Endothelial cell of umbilical vein (primary cell): ENCODE results near the gene CDH1. TPM values are rescaled to one million over a fixed set of nuclear protein-coding genes. Genes with fewer than 3 reads are reported as not detected.

ENCODE experiments used
- BruUV-seq: library from RNA; stranded (reverse); fragments of 400-500 nt; replicated peaks from 2 replicates; lab custom pipeline; 2021; lab: Mats Ljungman, UMichigan
- CTCF ChIA-PET: fragments of 300-600, 350-600 bp; sonication (Branson Sonifier 250); formaldehyde crosslinking; loops from one replicate; lab custom pipeline; 2021; ENCODE audit warnings: antibody characterized with exemption, inconsistent platforms; lab: Charles Lee
- POLR2A ChIA-PET: fragments of 300-600, 350-600 bp; sonication (Branson Sonifier 250); formaldehyde crosslinking; loops from one replicate; lab custom pipeline; 2021; ENCODE audit warnings: antibody characterized with exemption, inconsistent platforms; lab: Charles Lee
- DNase-seq: peaks from one replicate; pipeline ENCODE4 v3.0.0-alpha.2; 2011; ENCODE audit warnings: low read depth, low spot score
- FAIRE-seq: peaks from 2 replicates; lab custom pipeline; 2011; peaks lifted over from hg19 to GRCh38; lab: Jason Lieb, UNC
- H2AFZ ChIP-seq: 2 replicates; pipeline ENCODE4 v1.6.0; 2012; ENCODE audit warnings: low read depth, low read length, control low read depth, inconsistent platforms
- H3K27ac ChIP-seq: 2 replicates; pipeline ENCODE4 v1.5.1; 2011; ENCODE audit warnings: low read depth, mild to moderate bottlenecking, control low read depth, low read length, moderate library complexity; ENCODE audit not compliant: insufficient read depth
- H3K27me3 ChIP-seq, 2 experiments: 2 replicates each; pipeline versions ENCODE4 v1.6.0 to v1.6.1; 2011; ENCODE audit warnings: low read length in 2 of 2, mixed read lengths in 1 of 2; ENCODE audit not compliant: control insufficient read depth in 2 of 2, insufficient read depth in 2 of 2
- H3K36me3 ChIP-seq, 2 experiments: 2 replicates in 1 of 2; 3 replicates in 1 of 2; pipeline ENCODE4 v1.5.1; 2011; ENCODE audit warnings: low read length in 2 of 2, mild to moderate bottlenecking in 1 of 2, moderate library complexity in 1 of 2; ENCODE audit not compliant: control insufficient read depth in 2 of 2, insufficient read depth in 2 of 2; ENCODE audit errors: extremely low read depth in 1 of 2
- H3K4me1 ChIP-seq: 3 replicates; pipeline ENCODE4 v1.5.1; 2011; ENCODE audit warnings: mild to moderate bottlenecking, low read length; ENCODE audit not compliant: control insufficient read depth, insufficient read depth; ENCODE audit errors: extremely low read depth
- H3K4me2 ChIP-seq: 2 replicates; pipeline ENCODE4 v1.6.1; 2011; ENCODE audit warnings: low read length, control low read depth, mixed read lengths; ENCODE audit not compliant: insufficient read depth
- H3K4me3 ChIP-seq, 3 experiments: fragments of 200-600 bp in 1 of 3; sonication (generic), shearing (Covaris generic) in 1 of 3; replicated peaks in 1 of 3; 2 replicates each; pipeline ENCODE4 v1.5.1; 2011 to 2016; ENCODE audit warnings: control low read depth in 3 of 3, low read length in 3 of 3, mild to moderate bottlenecking in 2 of 3, inconsistent platforms in 1 of 3, low read depth in 1 of 3, moderate library complexity in 1 of 3; ENCODE audit not compliant: insufficient read depth in 1 of 3
- H3K79me2 ChIP-seq: 2 replicates; pipeline ENCODE4 v1.6.0; 2012; ENCODE audit warnings: low read length, inconsistent platforms; ENCODE audit not compliant: control insufficient read depth, insufficient read depth
- H3K9ac ChIP-seq: replicated peaks from 2 replicates; pipeline ENCODE3; 2011; ENCODE audit warnings: low read length, control low read depth; ENCODE audit not compliant: insufficient read depth; ENCODE audit errors: extremely low read depth
- H3K9me1 ChIP-seq: replicated peaks from 3 replicates; pipeline ENCODE4 v1.6.0; 2011; ENCODE audit warnings: mild to moderate bottlenecking, low read length; ENCODE audit not compliant: control insufficient read depth, insufficient read depth; ENCODE audit errors: extremely low read depth
- H3K9me3 ChIP-seq: replicated peaks from 2 replicates; pipeline ENCODE4 v1.5.1; 2012; ENCODE audit warnings: low read length, inconsistent platforms; ENCODE audit not compliant: control insufficient read depth, insufficient read depth
- H4K20me1 ChIP-seq: replicated peaks from 2 replicates; pipeline ENCODE3; 2011; ENCODE audit warnings: mild to moderate bottlenecking, low read length; ENCODE audit not compliant: control insufficient read depth, insufficient read depth; ENCODE audit errors: extremely low read depth
- EZH2 ChIP-seq: IDR thresholded peaks from 2 replicates; pipeline ENCODE4 v1.6.1; 2012; ENCODE audit warnings: borderline replicate concordance, low read depth, mild to moderate bottlenecking, moderate library complexity, low read length, inconsistent platforms; ENCODE audit not compliant: severe bottlenecking
- FOS ChIP-seq: IDR thresholded peaks from 2 replicates; pipeline ENCODE4 v1.6.1; 2011; ENCODE audit warnings: mild to moderate bottlenecking, low read length, moderate library complexity, borderline replicate concordance; ENCODE audit not compliant: insufficient read depth
- GATA2 ChIP-seq: IDR thresholded peaks from 2 replicates; pipeline ENCODE4 v1.7.0; 2011; ENCODE audit warnings: low read depth, mild to moderate bottlenecking, moderate library complexity, mixed read lengths, low read length; ENCODE audit not compliant: insufficient read length, insufficient read depth
- JUN ChIP-seq: IDR thresholded peaks from 2 replicates; pipeline ENCODE4 v1.6.1; 2011; ENCODE audit warnings: borderline replicate concordance, low read depth; ENCODE audit not compliant: insufficient read length, insufficient read depth
- MYC ChIP-seq: IDR thresholded peaks from one replicate; pipeline ENCODE4 v1.6.1; 2011; ENCODE audit warnings: mild to moderate bottlenecking, low read depth, low read length
- POLR2A ChIP-seq: IDR thresholded peaks from 2 replicates; pipeline ENCODE4 v1.6.1; 2012; ENCODE audit warnings: low read depth, mild to moderate bottlenecking, control low read depth, low read length
- POLR2AphosphoS5 ChIP-seq: IDR thresholded peaks from 2 replicates; pipeline ENCODE4 v1.6.1; 2012; ENCODE audit warnings: low read depth, mild to moderate bottlenecking, control low read depth, low read length, moderate library complexity; ENCODE audit not compliant: insufficient read depth
- dilution Hi-C: fragments of 300-500 bp; cut with MboI; formaldehyde crosslinking; loops from one replicate; pipeline ENCODE4 v1.15.0; 2019; ENCODE audit warnings: low sequenced_read_pairs; ENCODE audit not compliant: extremely low pct_ligation_motif_present
- intact Hi-C: fragments of 100-400 bp; cut with micrococcal nuclease; formaldehyde crosslinking; loops from one replicate; pipeline ENCODE4 v1.10.0; 2022
- polyA plus RNA-seq, 4 experiments: library from polyadenylated mRNA; depleted of rRNA in 3 of 4; stranded (reverse) in 3 of 4; unstranded in 1 of 4; fragments of >200 nt; gene quantifications; 2 replicates each; pipeline versions ENCODE4 v1.2.1 to v1.2.3, GENCODE V29; 2011 to 2012; ENCODE audit warnings: missing spikeins in 1 of 4
- total RNA-seq: library from RNA; stranded (reverse); gene quantifications from 2 replicates; pipeline ENCODE4 v1.2.3, GENCODE V29; 2021
- TF ChIP-seq, protein P1 (sequence below): IDR thresholded peaks from 2 replicates; pipeline ENCODE4 v1.6.1; 2011; ENCODE audit not compliant: insufficient read depth, insufficient read length
- TF ChIP-seq, protein P2 (sequence below), 2 donors: IDR thresholded peaks; 1 replicate in 1 of 2; 2 replicates in 1 of 2; pipeline ENCODE4 v1.5.1; 2011; ENCODE audit warnings: low read length in 2 of 2, mild to moderate bottlenecking in 2 of 2, moderate library complexity in 2 of 2, control low read depth in 1 of 2, inconsistent platforms in 1 of 2, low read depth in 1 of 2; ENCODE audit not compliant: insufficient read depth in 1 of 2; ENCODE audit errors: extremely low read depth in 1 of 2

The CDH1 gene
- total and polyA plus RNA-seq, 2 donors (not counting 3 experiments of a cell fraction or from before 2014, with no cell fraction given), result 0.28 to 0.69 TPM

DNA sequence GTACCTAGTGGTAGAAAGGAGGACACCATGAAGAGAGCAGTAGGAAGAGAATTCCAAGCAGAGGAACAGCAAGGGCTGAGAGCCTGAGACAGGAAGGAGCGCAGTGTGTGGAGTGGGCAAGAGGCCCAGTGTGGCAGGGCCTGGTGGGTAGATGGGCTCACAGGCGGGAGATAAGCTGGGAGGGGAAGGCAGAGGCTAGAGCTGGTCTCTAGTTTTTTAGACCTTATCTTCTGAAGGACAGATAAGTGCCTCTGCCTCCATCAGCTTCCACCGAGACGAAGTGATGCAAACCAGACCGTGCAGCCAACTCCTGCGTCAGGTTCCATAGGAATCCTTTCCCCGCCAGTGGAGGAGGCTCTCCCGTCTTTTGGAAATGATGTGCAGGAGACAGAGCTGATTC is 33.6 kb downstream of the CDH1 start:
- Histone ChIP-seq H3K36me3 (no peaks in the 10 kb centered on the region), H3K9me3 (no peaks in the 10 kb centered on the region), H3K27me3 (no peaks in the 10 kb centered on the region), H4K20me1 (no peaks in the 10 kb centered on the region), H3K27ac (no peak overlapping the region), H3K4me2 (no peak overlapping the region), H3K79me2 (no peaks in the 10 kb centered on the region), H3K4me1 (no peaks in the 10 kb centered on the region), H3K9me1 (no peaks in the 10 kb centered on the region), H2AFZ (no peak overlapping the region), H3K9ac (no peak overlapping the region), H3K4me3 (no peak overlapping the region)
- ChIA-PET POLR2A (no interaction called here), CTCF (no interaction called here)
- dilution Hi-C loops (no loop called here), intact Hi-C loops (no loop called here)
- FAIRE-seq (no peak), DNase-seq (no peak)
- TF ChIP-seq MYC, result no peak
- no peak for TF ChIP-seq GATA2
- TF ChIP-seq POLR2AphosphoS5, result no peak
- TF ChIP-seq FOS, result no peak
- TF ChIP-seq, protein P1, sequence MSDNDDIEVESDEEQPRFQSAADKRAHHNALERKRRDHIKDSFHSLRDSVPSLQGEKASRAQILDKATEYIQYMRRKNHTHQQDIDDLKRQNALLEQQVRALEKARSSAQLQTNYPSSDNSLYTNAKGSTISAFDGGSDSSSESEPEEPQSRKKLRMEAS, result no peak
- TF ChIP-seq EZH2, result no peak
- no peak for TF ChIP-seq POLR2A
- TF ChIP-seq, protein P2, sequence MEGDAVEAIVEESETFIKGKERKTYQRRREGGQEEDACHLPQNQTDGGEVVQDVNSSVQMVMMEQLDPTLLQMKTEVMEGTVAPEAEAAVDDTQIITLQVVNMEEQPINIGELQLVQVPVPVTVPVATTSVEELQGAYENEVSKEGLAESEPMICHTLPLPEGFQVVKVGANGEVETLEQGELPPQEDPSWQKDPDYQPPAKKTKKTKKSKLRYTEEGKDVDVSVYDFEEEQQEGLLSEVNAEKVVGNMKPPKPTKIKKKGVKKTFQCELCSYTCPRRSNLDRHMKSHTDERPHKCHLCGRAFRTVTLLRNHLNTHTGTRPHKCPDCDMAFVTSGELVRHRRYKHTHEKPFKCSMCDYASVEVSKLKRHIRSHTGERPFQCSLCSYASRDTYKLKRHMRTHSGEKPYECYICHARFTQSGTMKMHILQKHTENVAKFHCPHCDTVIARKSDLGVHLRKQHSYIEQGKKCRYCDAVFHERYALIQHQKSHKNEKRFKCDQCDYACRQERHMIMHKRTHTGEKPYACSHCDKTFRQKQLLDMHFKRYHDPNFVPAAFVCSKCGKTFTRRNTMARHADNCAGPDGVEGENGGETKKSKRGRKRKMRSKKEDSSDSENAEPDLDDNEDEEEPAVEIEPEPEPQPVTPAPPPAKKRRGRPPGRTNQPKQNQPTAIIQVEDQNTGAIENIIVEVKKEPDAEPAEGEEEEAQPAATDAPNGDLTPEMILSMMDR (IDR thresholded peaks at IDR 0.05; ENCODE audit: extremely low read depth in 1 of 2, insufficient read depth in 1 of 2, low read depth in 1 of 2, low read length in 2 of 2), result no peak
- TF ChIP-seq JUN, result no peak
- BruUV-seq, result no TSS peak
